Measurements from ENCODE around the gene FBXL15. TPM values are rescaled to one million over a fixed set of nuclear protein-coding genes. Genes with fewer than 3 reads are reported as not detected.

Gene FBXL15
- total RNA-seq, 4 donors from 2014 or later, result 19.5 to 45.9 (median 29.0) TPM

- no peaks in the 10 kb centered on the region for H3K9me3 ChIP-seq
- DNase-seq (ENCODE audit: extremely low spot score), result no peak
- no peak for TF ChIP-seq EP300 (IDR thresholded peaks at IDR 0.05)
- TF ChIP-seq POLR2A (IDR thresholded peaks at IDR 0.05; ENCODE audit: low read depth), result no peak
- TF ChIP-seq POLR2AphosphoS5 (IDR thresholded peaks at IDR 0.05), result no peak
- no peak for TF ChIP-seq CTCF (IDR thresholded peaks at IDR 0.05)
- H3K36me3 ChIP-seq, result peaks cover 22 to 37% (median 34%) of the 10 kb centered on the region in 4 donors
- intact Hi-C loops (cut with DNase I), result no loop called here
- peak overlapping the region in 1 of 4 donors; percentile 16 for H3K27ac ChIP-seq (replicated peaks in 1 of 4)
- 76% methylated on average over 3 of the region's 4 CpGs for WGBS
- no peak overlapping the region for H3K4me3 ChIP-seq
- no peaks in the 10 kb centered on the region for H3K27me3 ChIP-seq
- peaks cover 0 to 14% (median 8%) of the 10 kb centered on the region in 4 donors for H3K4me1 ChIP-seq
These were observed 35.8 kb upstream of the FBXL15 start for GRCh38 chr10:102384606-102385429.

GRCh38 chr10:102389894-102390293 lies 30.7 kb upstream of the FBXL15 start:
- no peak overlapping the region for H3K27ac ChIP-seq (replicated peaks in 1 of 4)
- DNase-seq (ENCODE audit: extremely low spot score), result no peak
- no peaks in the 10 kb centered on the region for H3K9me3 ChIP-seq
- no peaks in the 10 kb centered on the region for H3K27me3 ChIP-seq
- TF ChIP-seq EP300 (IDR thresholded peaks at IDR 0.05) (no peak), CTCF (IDR thresholded peaks at IDR 0.05) (no peak), POLR2A (IDR thresholded peaks at IDR 0.05; ENCODE audit: low read depth) (no peak), POLR2AphosphoS5 (IDR thresholded peaks at IDR 0.05) (no peak)
- WGBS, result 93% methylated on average over 3 of the region's 3 CpGs
- peaks cover 6 to 24% (median 21%) of the 10 kb centered on the region in 4 donors for H3K4me1 ChIP-seq
- H3K36me3 ChIP-seq, result no peaks in the 10 kb centered on the region
- intact Hi-C loops (cut with DNase I), result loop anchor here (5.0 kb wide), 3 partner anchors 87 to 192 kb away; no protein-coding TSS in a partner anchor
- no peak overlapping the region for H3K4me3 ChIP-seq

GRCh38 chr10:102392306-102392705 lies 28.3 kb upstream of the FBXL15 start:
- no peak overlapping the region for H3K27ac ChIP-seq (replicated peaks in 1 of 4)
- no peaks in the 10 kb centered on the region for H3K9me3 ChIP-seq
- TF ChIP-seq POLR2A (IDR thresholded peaks at IDR 0.05; ENCODE audit: low read depth), result no peak
- no peak for TF ChIP-seq POLR2AphosphoS5 (IDR thresholded peaks at IDR 0.05)
- TF ChIP-seq CTCF (IDR thresholded peaks at IDR 0.05), result no peak
- H3K4me1 ChIP-seq, result peaks cover 20 to 36% (median 34%) of the 10 kb centered on the region in 4 donors
- H3K4me3 ChIP-seq, result no peak overlapping the region
- 82% methylated on average over 5 of the region's 5 CpGs for WGBS
- no peak for DNase-seq (ENCODE audit: extremely low spot score)
- H3K27me3 ChIP-seq, result no peaks in the 10 kb centered on the region
- intact Hi-C loops (cut with DNase I), result loop anchor here (5.0 kb wide), 3 partner anchors 85 to 190 kb away; no protein-coding TSS in a partner anchor
- peaks cover 0 to 9% (median 7%) of the 10 kb centered on the region in 4 donors for H3K36me3 ChIP-seq

GRCh38 chr10:102393411-102394078 lies 27.1 kb upstream of the FBXL15 start:
- intact Hi-C loops (cut with DNase I), result loop anchor here (1.0 to 5.0 kb wide), 4 partner anchors 29 to 189 kb away; no protein-coding TSS in a partner anchor
- no peaks in the 10 kb centered on the region for H3K9me3 ChIP-seq
- H3K4me3 ChIP-seq, result peak overlapping the region; percentile 70 to 88 (median 72)
- no peak for DNase-seq (ENCODE audit: extremely low spot score)
- TF ChIP-seq POLR2AphosphoS5 (IDR thresholded peaks at IDR 0.05), result no peak
- no peak for TF ChIP-seq POLR2A (IDR thresholded peaks at IDR 0.05; ENCODE audit: low read depth)
- TF ChIP-seq CTCF (IDR thresholded peaks at IDR 0.05), result peak in 2 of 3 experiments; percentile 95 to 96
- TF ChIP-seq EP300 (IDR thresholded peaks at IDR 0.05), result no peak
- WGBS, result 36% methylated on average over 27 of the region's 30 CpGs
- H3K27ac ChIP-seq (replicated peaks in 1 of 4), result peak overlapping the region; percentile 95 to 99 (median 98)
- H3K27me3 ChIP-seq, result no peaks in the 10 kb centered on the region
- H3K36me3 ChIP-seq, result peaks cover 0 to 21% (median 17%) of the 10 kb centered on the region in 4 donors
- peaks cover 20 to 48% (median 45%) of the 10 kb centered on the region in 4 donors for H3K4me1 ChIP-seq

Data from esophagus muscularis mucosa (tissue), 4 donors.